Transverse colon (tissue), 4 donors: ENCODE data around the gene XXYLT1. TPM values are rescaled to one million over a fixed set of nuclear protein-coding genes. Genes with fewer than 3 reads are reported as not detected.

ENCODE experiments used
- DNase-seq: peaks from one replicate; pipeline ENCODE4 v3.0.0-alpha.2; 2019
- H3K27ac ChIP-seq, 4 donors: fragments of 200-600 bp; sonication (generic); 2 replicates each; pipeline ENCODE4 v1.5.1; 2016 to 2018; ENCODE audit warnings: inconsistent platforms in 4 of 4
- H3K27me3 ChIP-seq: fragments of 200-600 bp; sonication (generic); 2 replicates; pipeline ENCODE4 v1.5.1; 2017; ENCODE audit warnings: inconsistent platforms
- H3K36me3 ChIP-seq, 4 donors: fragments of 200-600 bp; sonication (generic); 2 replicates each; pipeline ENCODE4 v1.5.1; 2017 to 2019; ENCODE audit warnings: inconsistent platforms in 4 of 4
- H3K4me1 ChIP-seq, 4 donors: fragments of 200-600 bp; sonication (generic); 2 replicates each; pipeline ENCODE4 v1.5.1; 2017 to 2020; ENCODE audit warnings: inconsistent platforms in 4 of 4
- H3K4me3 ChIP-seq, 4 donors: fragments of 200-600 bp; sonication (generic); 1 replicate in 1 of 4; 2 replicates in 3 of 4; pipeline versions ENCODE4 v1.5.1 to v1.6.1; 2017 to 2019; ENCODE audit warnings: inconsistent platforms in 4 of 4
- H3K9me3 ChIP-seq, 2 donors: fragments of 200-600 bp; sonication (generic); 2 replicates each; pipeline ENCODE4 v1.5.1; 2017 to 2019; ENCODE audit warnings: inconsistent platforms in 2 of 2
- EP300 ChIP-seq: sonication (generic); formaldehyde crosslinking; IDR thresholded peaks from one replicate; pipeline ENCODE4 v1.6.1; 2017; ENCODE audit warnings: antibody characterized with exemption, low read depth
- POLR2A ChIP-seq: fragments of 450-650 bp; IDR thresholded peaks from one replicate; pipeline ENCODE4 v1.6.1; 2016; ENCODE audit warnings: antibody characterized with exemption, mild to moderate bottlenecking, moderate library complexity
- POLR2AphosphoS5 ChIP-seq, 3 donors: sonication (generic); formaldehyde crosslinking; IDR thresholded peaks; one replicate each; pipeline ENCODE4 v1.6.1; 2016; ENCODE audit warnings: antibody characterized with exemption in 3 of 3
- WGBS, 2 donors: methylation state at CpG; one replicate each; pipeline ENCODE4 v1.1.5; 2018; ENCODE audit warnings: low coverage in 1 of 2; 5-methylcytosine and 5-hydroxymethylcytosine counted together
- in situ Hi-C, 4 donors: fragments of 200-750 bp; cut with MboI; loops; one replicate each; pipeline versions ENCODE4 v1.15.0 to v1.15.1; 2017; ENCODE audit warnings: low sequenced_read_pairs in 3 of 4, low pct_ligation_motif_present in 1 of 4, low pct_unique_long_range_greater_than_20kb in 1 of 4
- intact Hi-C: fragments of 100-400 bp; cut with DNase I; formaldehyde crosslinking; loops from one replicate; pipeline ENCODE4 v1.15.1; 2023; ENCODE audit warnings: low total_unique reads
- total RNA-seq, 4 donors: library from RNA; depleted of rRNA; stranded (reverse); fragments of >200 nt; gene quantifications; one replicate each; pipeline ENCODE4 v1.1.0, GENCODE V29; 2016
- TF ChIP-seq, protein P1 (sequence below), 5 experiments: fragments of 200-600 bp in 3 of 5; fragments of 450-650 bp in 2 of 5; sonication (generic) in 3 of 5; IDR thresholded peaks; 1 replicate in 2 of 5; 2 replicates in 3 of 5; pipeline ENCODE4 v1.5.1; 2016 to 2017; ENCODE audit warnings: antibody characterized with exemption in 5 of 5, inconsistent platforms in 3 of 5, mild to moderate bottlenecking in 2 of 5, moderate library complexity in 1 of 5

Gene XXYLT1
- total RNA-seq, 4 donors from 2014 or later: 3.0 to 10.0 (median 5.9) TPM

- WGBS, 2 donors: 85 to 90% methylated on average over 5 of the region's 5 CpGs
- intact Hi-C loops (no loop called here), in situ Hi-C loops (no loop called here)
- peak overlapping the region in 2 of 4 donors; percentile 65 to 81 for H3K27ac ChIP-seq
- TF ChIP-seq POLR2AphosphoS5 (IDR thresholded peaks at IDR 0.05) (no peak), EP300 (no peak), POLR2A (no peak)
- TF ChIP-seq, protein P1, sequence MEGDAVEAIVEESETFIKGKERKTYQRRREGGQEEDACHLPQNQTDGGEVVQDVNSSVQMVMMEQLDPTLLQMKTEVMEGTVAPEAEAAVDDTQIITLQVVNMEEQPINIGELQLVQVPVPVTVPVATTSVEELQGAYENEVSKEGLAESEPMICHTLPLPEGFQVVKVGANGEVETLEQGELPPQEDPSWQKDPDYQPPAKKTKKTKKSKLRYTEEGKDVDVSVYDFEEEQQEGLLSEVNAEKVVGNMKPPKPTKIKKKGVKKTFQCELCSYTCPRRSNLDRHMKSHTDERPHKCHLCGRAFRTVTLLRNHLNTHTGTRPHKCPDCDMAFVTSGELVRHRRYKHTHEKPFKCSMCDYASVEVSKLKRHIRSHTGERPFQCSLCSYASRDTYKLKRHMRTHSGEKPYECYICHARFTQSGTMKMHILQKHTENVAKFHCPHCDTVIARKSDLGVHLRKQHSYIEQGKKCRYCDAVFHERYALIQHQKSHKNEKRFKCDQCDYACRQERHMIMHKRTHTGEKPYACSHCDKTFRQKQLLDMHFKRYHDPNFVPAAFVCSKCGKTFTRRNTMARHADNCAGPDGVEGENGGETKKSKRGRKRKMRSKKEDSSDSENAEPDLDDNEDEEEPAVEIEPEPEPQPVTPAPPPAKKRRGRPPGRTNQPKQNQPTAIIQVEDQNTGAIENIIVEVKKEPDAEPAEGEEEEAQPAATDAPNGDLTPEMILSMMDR (IDR thresholded peaks at IDR 0.05): no peak
- H3K4me1 ChIP-seq: peaks cover 12 to 33% (median 17%) of the 10 kb centered on the region in 4 donors
- H3K27me3 ChIP-seq: no peaks in the 10 kb centered on the region
- DNase-seq: no peak
- H3K4me3 ChIP-seq: no peak overlapping the region
- H3K36me3 ChIP-seq: no peaks in the 10 kb centered on the region
- no peaks in the 10 kb centered on the region for H3K9me3 ChIP-seq
Measured at GRCh38 chr3:195162816-195163215, 108.1 kb downstream of the XXYLT1 start.

GRCh38 chr3:195162033-195162669, 108.8 kb downstream of the XXYLT1 start:
- no peak overlapping the region for H3K4me3 ChIP-seq
- peak overlapping the region; percentile 59 to 81 (median 68) for H3K27ac ChIP-seq
- peaks cover 15 to 33% (median 18%) of the 10 kb centered on the region in 4 donors for H3K4me1 ChIP-seq
- no peaks in the 10 kb centered on the region for H3K27me3 ChIP-seq
- no peak for DNase-seq
- no peaks in the 10 kb centered on the region for H3K36me3 ChIP-seq
- no peaks in the 10 kb centered on the region for H3K9me3 ChIP-seq
- 50 to 59% methylated on average over 5 to 15 of the region's 15 CpGs for WGBS, 2 donors
- in situ Hi-C loops: no loop called here
- TF ChIP-seq POLR2A (no peak), EP300 (no peak), POLR2AphosphoS5 (IDR thresholded peaks at IDR 0.05) (no peak)
- TF ChIP-seq, protein P1 (IDR thresholded peaks at IDR 0.05): no peak
- intact Hi-C loops: no loop called here

GRCh38 chr3:195160908-195161434, 110.0 kb downstream of the XXYLT1 start:
- Histone ChIP-seq H3K4me3 (no peak overlapping the region), H3K27me3 (no peaks in the 10 kb centered on the region), H3K36me3 (no peaks in the 10 kb centered on the region), H3K4me1 (peaks cover 21 to 40% (median 24%) of the 10 kb centered on the region in 4 donors), H3K9me3 (no peaks in the 10 kb centered on the region), H3K27ac (peak overlapping the region; percentile 59 to 81 (median 68))
- in situ Hi-C loops (no loop called here), intact Hi-C loops (no loop called here)
- DNase-seq: no peak
- 89% methylated on average over 11 of the region's 11 CpGs; no CpG with 5 or more reads in 1 of the 2 donors for WGBS, 2 donors
- TF ChIP-seq EP300 (no peak), POLR2A (no peak), POLR2AphosphoS5 (IDR thresholded peaks at IDR 0.05) (no peak)
- TF ChIP-seq, protein P1 (IDR thresholded peaks at IDR 0.05): no peak

DNA sequence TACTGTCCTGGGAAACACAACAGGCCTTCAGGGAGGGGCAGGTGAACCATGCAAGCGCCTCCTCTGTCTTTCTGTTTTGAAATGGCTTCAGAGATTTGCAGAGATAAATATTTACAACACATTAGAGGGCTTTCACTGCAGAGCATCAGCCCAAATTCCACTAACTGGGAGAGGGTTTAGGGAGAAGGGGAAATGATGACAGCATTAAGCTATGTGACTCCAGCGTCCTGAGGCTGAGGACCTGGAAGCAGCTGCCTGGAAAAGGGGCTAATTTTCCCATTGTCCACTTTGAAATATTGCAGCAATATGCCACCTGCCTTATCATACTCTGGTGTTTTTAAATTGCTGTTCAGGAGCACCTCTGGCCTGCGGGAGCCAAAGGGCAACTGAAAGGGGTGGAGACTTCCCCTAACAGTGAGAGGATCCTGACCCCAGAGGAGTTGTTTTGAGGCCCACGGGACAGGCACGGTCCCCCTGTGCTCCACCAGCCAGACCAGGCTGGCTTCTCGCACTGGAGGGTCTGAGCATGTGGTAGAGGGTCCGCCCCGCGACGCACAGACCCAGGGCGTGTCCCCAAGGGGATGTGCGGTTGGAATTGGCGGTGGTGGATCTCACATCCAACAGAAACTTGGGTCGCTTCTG, 110.6 kb downstream of the XXYLT1 start:
- Histone ChIP-seq H3K36me3 (no peaks in the 10 kb centered on the region), H3K27ac (peak overlapping the region; percentile 59 to 81 (median 68)), H3K4me1 (peaks cover 25 to 46% (median 29%) of the 10 kb centered on the region in 4 donors), H3K27me3 (no peaks in the 10 kb centered on the region), H3K4me3 (no peak overlapping the region), H3K9me3 (no peaks in the 10 kb centered on the region)
- TF ChIP-seq, protein P1 (IDR thresholded peaks at IDR 0.05): no peak
- peak; percentile 28 for TF ChIP-seq EP300
- no peak for TF ChIP-seq POLR2A
- peak in 2 of 3 donors; percentile 59 to 61 for TF ChIP-seq POLR2AphosphoS5 (IDR thresholded peaks at IDR 0.05)
- in situ Hi-C loops: no loop called here
- intact Hi-C loops: no loop called here
- 60 to 67% methylated on average over 1 to 14 of the region's 14 CpGs for WGBS, 2 donors
- no peak for DNase-seq
